GM12873 (cell line): ENCODE data around the gene CLDN5.

ENCODE experiments used
- TF ChIP-seq, protein P1 (sequence below): IDR thresholded peaks from 2 replicates; pipeline ENCODE4 v1.5.1; 2012; ENCODE audit warnings: low read depth, mild to moderate bottlenecking, moderate library complexity, low read length, control low read depth; ENCODE audit not compliant: insufficient read depth; ENCODE audit errors: missing control alignments

CLDN5 gene

GRCh38 chr22:19499236-19499879, 24.9 kb downstream of the CLDN5 start:
- TF ChIP-seq, protein P1, sequence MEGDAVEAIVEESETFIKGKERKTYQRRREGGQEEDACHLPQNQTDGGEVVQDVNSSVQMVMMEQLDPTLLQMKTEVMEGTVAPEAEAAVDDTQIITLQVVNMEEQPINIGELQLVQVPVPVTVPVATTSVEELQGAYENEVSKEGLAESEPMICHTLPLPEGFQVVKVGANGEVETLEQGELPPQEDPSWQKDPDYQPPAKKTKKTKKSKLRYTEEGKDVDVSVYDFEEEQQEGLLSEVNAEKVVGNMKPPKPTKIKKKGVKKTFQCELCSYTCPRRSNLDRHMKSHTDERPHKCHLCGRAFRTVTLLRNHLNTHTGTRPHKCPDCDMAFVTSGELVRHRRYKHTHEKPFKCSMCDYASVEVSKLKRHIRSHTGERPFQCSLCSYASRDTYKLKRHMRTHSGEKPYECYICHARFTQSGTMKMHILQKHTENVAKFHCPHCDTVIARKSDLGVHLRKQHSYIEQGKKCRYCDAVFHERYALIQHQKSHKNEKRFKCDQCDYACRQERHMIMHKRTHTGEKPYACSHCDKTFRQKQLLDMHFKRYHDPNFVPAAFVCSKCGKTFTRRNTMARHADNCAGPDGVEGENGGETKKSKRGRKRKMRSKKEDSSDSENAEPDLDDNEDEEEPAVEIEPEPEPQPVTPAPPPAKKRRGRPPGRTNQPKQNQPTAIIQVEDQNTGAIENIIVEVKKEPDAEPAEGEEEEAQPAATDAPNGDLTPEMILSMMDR, result no peak

DNA sequence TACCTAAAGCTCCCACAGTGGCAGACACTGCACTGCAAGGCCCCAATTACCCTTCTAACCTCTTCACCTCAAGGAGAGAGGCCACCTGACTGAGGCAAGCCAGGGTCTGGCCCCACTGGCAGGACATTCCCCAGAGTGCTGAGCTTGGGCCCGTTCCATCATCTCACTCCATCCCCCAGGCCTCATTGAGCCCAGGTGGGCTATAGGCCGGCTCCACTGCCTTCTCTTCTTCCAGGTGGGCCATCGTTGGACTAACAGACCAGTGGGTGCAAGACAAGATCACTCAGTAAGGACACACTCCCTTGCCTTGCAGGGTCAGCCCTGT, 25.4 kb downstream of the CLDN5 start:
- TF ChIP-seq, protein P1, result no peak

- TF ChIP-seq, protein P1, result no peak
These were observed 25.9 kb downstream of the CLDN5 start for GRCh38 chr22:19498154-19498865.

DNA sequence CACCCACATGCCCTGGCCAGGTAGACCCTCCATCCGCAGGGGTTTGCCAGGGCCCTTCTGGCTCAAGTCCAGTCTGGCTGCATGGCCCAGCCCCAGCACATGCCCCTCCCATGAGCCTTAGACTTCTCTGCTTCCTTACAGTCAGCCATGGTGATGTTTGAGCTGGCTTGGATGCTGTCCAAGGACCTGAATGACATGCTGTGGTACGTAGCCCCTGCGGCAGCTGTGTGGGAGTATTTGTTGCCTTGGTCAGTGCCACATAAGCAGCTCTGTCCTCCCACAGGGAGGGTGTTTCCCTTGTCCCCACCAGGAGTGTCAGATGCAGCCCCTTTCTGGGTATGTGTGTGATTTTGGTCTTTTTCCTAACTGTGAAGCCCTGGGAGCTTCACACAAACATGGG, 27.0 kb downstream of the CLDN5 start:
- TF ChIP-seq, protein P1, result no peak

- TF ChIP-seq, protein P1, result no peak
These were observed 27.9 kb downstream of the CLDN5 start for GRCh38 chr22:19496324-19496630.

DNA sequence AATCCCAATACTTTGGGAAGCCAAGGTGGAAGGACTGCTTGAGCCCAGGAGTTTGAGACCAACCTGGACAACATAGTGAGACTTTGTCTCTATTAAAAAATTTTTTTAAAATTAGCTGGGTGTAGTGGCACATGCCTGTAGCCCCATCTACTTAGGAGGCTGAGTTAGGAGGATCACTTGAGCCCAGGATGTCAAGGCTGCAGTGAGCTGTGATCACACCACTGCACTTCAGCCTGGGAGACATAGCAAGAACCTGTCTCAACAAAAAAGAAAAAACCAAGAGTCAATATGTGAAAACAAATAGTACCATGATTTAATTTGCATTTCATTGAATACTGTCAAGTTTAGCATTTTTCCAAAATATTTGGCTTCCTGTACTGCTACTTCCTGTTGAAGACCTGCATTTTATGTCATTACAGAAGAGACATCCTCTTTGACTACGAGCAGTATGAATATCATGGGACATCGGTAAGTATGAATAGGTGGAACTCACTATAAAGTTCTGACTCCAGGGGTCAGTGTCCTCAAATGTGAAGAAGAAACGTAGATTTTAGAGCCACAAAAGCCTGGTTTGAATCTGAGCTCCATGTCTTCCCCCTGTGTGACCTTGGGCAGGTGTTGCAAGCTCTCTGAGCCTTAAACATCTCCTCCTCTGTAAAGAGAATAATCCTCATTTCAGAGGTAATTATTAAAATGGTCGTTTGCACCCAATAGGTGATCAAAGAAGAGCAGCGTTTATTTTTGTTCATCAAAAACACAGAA, 28.5 kb downstream of the CLDN5 start:
- TF ChIP-seq, protein P1, result peak; percentile 14

GRCh38 chr22:19494676-19495173, 29.5 kb downstream of the CLDN5 start:
- TF ChIP-seq, protein P1, result no peak
